HepG2 (cell line): ENCODE data around the gene REPIN1. TPM values are rescaled to one million over a fixed set of nuclear protein-coding genes. Genes with fewer than 3 reads are reported as not detected.

Experiments used
- ASH2L ChIP-seq: fragments of 300-600, 200-600 bp; sonication (generic); IDR thresholded peaks from 2 replicates; pipeline ENCODE4 v1.7.0; 2017; ENCODE audit warnings: low read depth, mild to moderate bottlenecking, moderate library complexity, mixed read lengths, low read length; ENCODE audit not compliant: insufficient read length
- ATF1 ChIP-seq: IDR thresholded peaks from 2 replicates; pipeline ENCODE4 v1.6.1; 2016; ENCODE audit warnings: mild to moderate bottlenecking, control low read depth
- CC2D1A ChIP-seq: sonication (generic); formaldehyde crosslinking; IDR thresholded peaks from 2 replicates; pipeline ENCODE4 v1.8.1; 2023; ENCODE audit warnings: mild to moderate bottlenecking, missing genetic modification reagents
- CENPX ChIP-seq: sonication (generic); formaldehyde crosslinking; IDR thresholded peaks from 2 replicates; pipeline ENCODE4 v1.9.0; 2021; ENCODE audit warnings: mild to moderate bottlenecking, missing genetic modification reagents, moderate library complexity
- HDAC6 ChIP-seq: fragments of 200-600 bp; sonication (generic); IDR thresholded peaks from 2 replicates; pipeline ENCODE4 v1.7.0; 2017; ENCODE audit warnings: mild to moderate bottlenecking, antibody characterized with exemption, low read length, low read depth
- MTA1 ChIP-seq: sonication (generic); formaldehyde crosslinking; IDR thresholded peaks from 2 replicates; pipeline ENCODE4 v1.4.0; 2020; ENCODE audit warnings: missing genetic modification reagents, mild to moderate bottlenecking, borderline replicate concordance
- NR2F6 ChIP-seq, 2 experiments: IDR thresholded peaks; 2 replicates each; pipeline ENCODE4 v1.6.1; 2016; ENCODE audit warnings: antibody characterized with exemption in 1 of 2, mild to moderate bottlenecking in 1 of 2
- RBFOX2 ChIP-seq: fragments of 200-400 bp; formaldehyde crosslinking; IDR thresholded peaks from 2 replicates; pipeline ENCODE4 v1.6.1; 2017; ENCODE audit warnings: low read depth, mild to moderate bottlenecking, low read length
- SAP130 ChIP-seq: IDR thresholded peaks from 2 replicates; pipeline ENCODE4 v1.6.1; 2016; ENCODE audit warnings: low read depth
- SMC3 ChIP-seq: IDR thresholded peaks from 2 replicates; pipeline ENCODE4 v1.6.1; 2011; ENCODE audit warnings: low read length, improper control_type of control experiment
- THAP11 ChIP-seq: IDR thresholded peaks from 2 replicates; pipeline ENCODE4 v1.6.1; 2016; ENCODE audit warnings: missing biosample characterization, missing genetic modification reagents
- ZFX ChIP-seq: sonication (generic); formaldehyde crosslinking; IDR thresholded peaks from 2 replicates; pipeline ENCODE4 v1.4.0; 2020; ENCODE audit warnings: mild to moderate bottlenecking, low read depth, missing genetic modification reagents, moderate library complexity
- ZMYM2 ChIP-seq: sonication (generic); formaldehyde crosslinking; IDR thresholded peaks from 2 replicates; pipeline ENCODE4 v1.8.0; 2022; ENCODE audit warnings: mild to moderate bottlenecking, missing genetic modification reagents
- ZNF180 ChIP-seq: sonication (generic); formaldehyde crosslinking; IDR thresholded peaks from 2 replicates; pipeline ENCODE4 v1.4.0; 2020; ENCODE audit warnings: low read depth, missing genetic modification reagents, borderline replicate concordance
- ZNF703 ChIP-seq: sonication (generic); formaldehyde crosslinking; IDR thresholded peaks from 2 replicates; pipeline ENCODE4 v1.5.1; 2020; ENCODE audit warnings: missing genetic modification reagents, mild to moderate bottlenecking, moderate library complexity, borderline replicate concordance
- ZSCAN21 ChIP-seq: sonication (generic); formaldehyde crosslinking; IDR thresholded peaks from 2 replicates; pipeline ENCODE4 v1.8.0; 2022; ENCODE audit warnings: mild to moderate bottlenecking, missing genetic modification reagents, moderate library complexity, borderline replicate concordance
- ZSCAN9 ChIP-seq: IDR thresholded peaks from 2 replicates; pipeline ENCODE4 v1.6.1; 2016; ENCODE audit warnings: borderline replicate concordance
- polyA plus RNA-seq, 8 experiments: library from polyadenylated mRNA; depleted of rRNA in 3 of 8; stranded (reverse) in 7 of 8; unstranded in 1 of 8; fragments of >200 nt; fragmentation: Illumina TruSeq in 4 of 8; extraction: Trizol in 4 of 8; gene quantifications; 2 replicates each; pipeline versions ENCODE4 v1.2.1 to v1.2.3, GENCODE V29; 2011 to 2016; ENCODE audit warnings: low read depth in 4 of 8, missing spikeins in 1 of 8, mixed read lengths in 1 of 8; ENCODE audit not compliant: insufficient read depth in 1 of 8
- total RNA-seq, 5 experiments: library from RNA; depleted of rRNA; stranded (reverse); fragments of >200 nt; fragmentation: Illumina TruSeq; extraction: Trizol; gene quantifications; 2 replicates each; pipeline ENCODE4 v1.2.3, GENCODE V29; 2016; ENCODE audit warnings: low read depth in 1 of 5
- TF ChIP-seq, protein P1 (sequence below), 2 experiments: sonication (generic) in 1 of 2; formaldehyde crosslinking in 1 of 2; IDR thresholded peaks; 2 replicates each; pipeline versions ENCODE4 v1.6.1 to v1.9.0; 2014 to 2022; ENCODE audit warnings: antibody characterized with exemption in 1 of 2, borderline replicate concordance in 1 of 2, inconsistent platforms in 1 of 2, low read depth in 1 of 2, missing genetic modification reagents in 1 of 2
- TF ChIP-seq, protein P2 (sequence below): sonication (generic); formaldehyde crosslinking; IDR thresholded peaks from 2 replicates; pipeline ENCODE4 v1.5.1; 2020; ENCODE audit warnings: mild to moderate bottlenecking, missing genetic modification reagents, moderate library complexity

Gene REPIN1
- total and polyA plus RNA-seq, 2 of the 13 experiments (the other 11 are each of a cell fraction or from before 2014, with no cell fraction given): 69.9 to 108 TPM

DNA sequence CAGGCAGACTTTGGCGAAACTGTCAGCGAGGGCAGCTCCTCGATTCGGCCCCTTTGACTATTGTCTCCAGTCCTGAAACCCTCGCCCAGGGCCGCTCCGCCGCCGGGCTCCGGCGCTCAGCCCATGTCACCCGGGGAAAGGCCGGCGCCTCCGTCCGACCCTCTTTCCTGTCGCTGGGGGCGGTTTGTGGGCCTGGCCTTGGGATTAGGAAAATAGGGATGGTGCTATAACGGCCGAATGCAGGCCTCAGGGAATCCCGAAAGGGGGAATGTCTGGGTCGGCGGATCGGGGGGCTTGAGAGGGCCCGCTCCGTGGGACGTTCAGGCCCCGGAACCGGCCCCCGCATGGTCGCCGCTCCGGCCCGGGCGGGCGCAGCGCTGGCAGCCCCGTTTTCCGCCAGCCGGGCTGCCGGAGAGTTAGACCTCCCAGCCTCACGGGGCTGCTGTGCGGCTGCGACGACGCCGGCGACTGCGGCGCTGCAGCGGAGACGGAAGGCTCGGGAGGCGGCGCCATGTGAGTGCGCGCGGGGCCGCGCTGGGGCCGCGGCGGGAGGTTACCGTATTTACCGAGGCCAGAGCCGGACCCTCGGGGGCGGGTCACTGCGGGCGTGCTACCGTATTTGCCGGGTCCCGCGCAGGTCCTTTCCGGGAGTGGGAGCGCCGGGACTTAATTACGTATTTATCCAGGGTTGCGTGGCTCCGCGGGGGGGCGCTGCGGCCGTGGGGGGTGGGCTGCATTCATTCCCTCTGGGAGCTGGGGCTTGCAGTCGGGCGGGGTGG lies 36.4 kb downstream of the REPIN1 start (continued):
- TF ChIP-seq, protein P1, sequence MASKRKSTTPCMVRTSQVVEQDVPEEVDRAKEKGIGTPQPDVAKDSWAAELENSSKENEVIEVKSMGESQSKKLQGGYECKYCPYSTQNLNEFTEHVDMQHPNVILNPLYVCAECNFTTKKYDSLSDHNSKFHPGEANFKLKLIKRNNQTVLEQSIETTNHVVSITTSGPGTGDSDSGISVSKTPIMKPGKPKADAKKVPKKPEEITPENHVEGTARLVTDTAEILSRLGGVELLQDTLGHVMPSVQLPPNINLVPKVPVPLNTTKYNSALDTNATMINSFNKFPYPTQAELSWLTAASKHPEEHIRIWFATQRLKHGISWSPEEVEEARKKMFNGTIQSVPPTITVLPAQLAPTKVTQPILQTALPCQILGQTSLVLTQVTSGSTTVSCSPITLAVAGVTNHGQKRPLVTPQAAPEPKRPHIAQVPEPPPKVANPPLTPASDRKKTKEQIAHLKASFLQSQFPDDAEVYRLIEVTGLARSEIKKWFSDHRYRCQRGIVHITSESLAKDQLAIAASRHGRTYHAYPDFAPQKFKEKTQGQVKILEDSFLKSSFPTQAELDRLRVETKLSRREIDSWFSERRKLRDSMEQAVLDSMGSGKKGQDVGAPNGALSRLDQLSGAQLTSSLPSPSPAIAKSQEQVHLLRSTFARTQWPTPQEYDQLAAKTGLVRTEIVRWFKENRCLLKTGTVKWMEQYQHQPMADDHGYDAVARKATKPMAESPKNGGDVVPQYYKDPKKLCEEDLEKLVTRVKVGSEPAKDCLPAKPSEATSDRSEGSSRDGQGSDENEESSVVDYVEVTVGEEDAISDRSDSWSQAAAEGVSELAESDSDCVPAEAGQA (IDR thresholded peaks at IDR 0.05; ENCODE audit: low read depth): peak; percentile 36; the same call in 1 of the 2 replicates
- TF ChIP-seq, protein P1 (CRISPR knock-in tag; IDR thresholded peaks at IDR 0.05; ENCODE audit: borderline replicate concordance): no peak
- TF ChIP-seq ZNF703 (peak; percentile 36; the same call in 1 of the 2 replicates), ASH2L (peak; percentile 75), CENPX (CRISPR knock-in tag) (no peak), ATF1 (CRISPR knock-in tag) (no peak), ZSCAN9 (peak; percentile 47; the same call in 1 of the 2 replicates), RBFOX2 (peak; percentile 97), ZFX (CRISPR knock-in tag) (peak; percentile 85), ZSCAN21 (CRISPR knock-in tag) (peak; percentile 51; the same call in 1 of the 2 replicates), MTA1 (CRISPR knock-in tag) (0 out of 2 replicates have a peak, but pooled peaks have one; percentile 33), HDAC6 (no peak), ZNF180 (peak; percentile 97; the same call in 1 of the 2 replicates), SMC3 (no peak), THAP11 (peak; percentile 69), ZMYM2 (CRISPR knock-in tag) (no peak), NR2F6 (IDR thresholded peaks at IDR 0.05) (no peak; the same call in 1 of the 2 replicates), NR2F6 (CRISPR knock-in tag; IDR thresholded peaks at IDR 0.05) (peak; percentile 49; the same call in 1 of the 2 replicates), CC2D1A (no peak), SAP130 (CRISPR knock-in tag) (peak; percentile 84)
- TF ChIP-seq, protein P2, sequence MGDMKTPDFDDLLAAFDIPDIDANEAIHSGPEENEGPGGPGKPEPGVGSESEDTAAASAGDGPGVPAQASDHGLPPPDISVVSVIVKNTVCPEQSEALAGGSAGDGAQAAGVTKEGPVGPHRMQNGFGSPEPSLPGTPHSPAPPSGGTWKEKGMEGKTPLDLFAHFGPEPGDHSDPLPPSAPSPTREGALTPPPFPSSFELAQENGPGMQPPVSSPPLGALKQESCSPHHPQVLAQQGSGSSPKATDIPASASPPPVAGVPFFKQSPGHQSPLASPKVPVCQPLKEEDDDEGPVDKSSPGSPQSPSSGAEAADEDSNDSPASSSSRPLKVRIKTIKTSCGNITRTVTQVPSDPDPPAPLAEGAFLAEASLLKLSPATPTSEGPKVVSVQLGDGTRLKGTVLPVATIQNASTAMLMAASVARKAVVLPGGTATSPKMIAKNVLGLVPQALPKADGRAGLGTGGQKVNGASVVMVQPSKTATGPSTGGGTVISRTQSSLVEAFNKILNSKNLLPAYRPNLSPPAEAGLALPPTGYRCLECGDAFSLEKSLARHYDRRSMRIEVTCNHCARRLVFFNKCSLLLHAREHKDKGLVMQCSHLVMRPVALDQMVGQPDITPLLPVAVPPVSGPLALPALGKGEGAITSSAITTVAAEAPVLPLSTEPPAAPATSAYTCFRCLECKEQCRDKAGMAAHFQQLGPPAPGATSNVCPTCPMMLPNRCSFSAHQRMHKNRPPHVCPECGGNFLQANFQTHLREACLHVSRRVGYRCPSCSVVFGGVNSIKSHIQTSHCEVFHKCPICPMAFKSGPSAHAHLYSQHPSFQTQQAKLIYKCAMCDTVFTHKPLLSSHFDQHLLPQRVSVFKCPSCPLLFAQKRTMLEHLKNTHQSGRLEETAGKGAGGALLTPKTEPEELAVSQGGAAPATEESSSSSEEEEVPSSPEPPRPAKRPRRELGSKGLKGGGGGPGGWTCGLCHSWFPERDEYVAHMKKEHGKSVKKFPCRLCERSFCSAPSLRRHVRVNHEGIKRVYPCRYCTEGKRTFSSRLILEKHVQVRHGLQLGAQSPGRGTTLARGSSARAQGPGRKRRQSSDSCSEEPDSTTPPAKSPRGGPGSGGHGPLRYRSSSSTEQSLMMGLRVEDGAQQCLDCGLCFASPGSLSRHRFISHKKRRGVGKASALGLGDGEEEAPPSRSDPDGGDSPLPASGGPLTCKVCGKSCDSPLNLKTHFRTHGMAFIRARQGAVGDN (CRISPR knock-in tag): peak; percentile 85
